Vagina (tissue), 2 donors: ENCODE results near the gene GAST.

Experiments
- CTCF ChIP-seq, 3 experiments: fragments of 450-650 bp in 2 of 3; fragments of 200-600 bp in 1 of 3; sonication (generic) in 1 of 3; IDR thresholded peaks; one replicate each; pipeline ENCODE4 v1.5.1; 2017 to 2019; ENCODE audit warnings: antibody characterized with exemption in 3 of 3, mild to moderate bottlenecking in 2 of 3, moderate library complexity in 2 of 3
- POLR2A ChIP-seq, 2 donors: fragments of 450-650 bp; IDR thresholded peaks; one replicate each; pipeline ENCODE4 v1.6.1; 2017; ENCODE audit warnings: antibody characterized with exemption in 2 of 2, mild to moderate bottlenecking in 2 of 2, moderate library complexity in 2 of 2
- POLR2AphosphoS5 ChIP-seq, 2 donors: sonication (generic); formaldehyde crosslinking; IDR thresholded peaks; one replicate each; pipeline ENCODE4 v1.9.0; 2017; ENCODE audit warnings: antibody characterized with exemption in 2 of 2, mild to moderate bottlenecking in 2 of 2, low read depth in 1 of 2; ENCODE audit not compliant: insufficient read depth in 1 of 2

- TF ChIP-seq CTCF (IDR thresholded peaks at IDR 0.05): no peak
- no peak for TF ChIP-seq POLR2A (IDR thresholded peaks at IDR 0.05)
- no peak for TF ChIP-seq POLR2AphosphoS5 (IDR thresholded peaks at IDR 0.05; ENCODE audit: insufficient read depth in 1 of 2, low read depth in 1 of 2)
Observed at GRCh38 chr17:41735744-41736143, 23.6 kb downstream of the GAST start.
